Fibroblast of skin of right quadriceps (primary cell): Measurements from ENCODE around the gene CRKL.

Experiments used
- DNase-seq: peaks from one replicate; pipeline ENCODE4 v3.0.0-alpha.2; 2013

CRKL gene

DNA sequence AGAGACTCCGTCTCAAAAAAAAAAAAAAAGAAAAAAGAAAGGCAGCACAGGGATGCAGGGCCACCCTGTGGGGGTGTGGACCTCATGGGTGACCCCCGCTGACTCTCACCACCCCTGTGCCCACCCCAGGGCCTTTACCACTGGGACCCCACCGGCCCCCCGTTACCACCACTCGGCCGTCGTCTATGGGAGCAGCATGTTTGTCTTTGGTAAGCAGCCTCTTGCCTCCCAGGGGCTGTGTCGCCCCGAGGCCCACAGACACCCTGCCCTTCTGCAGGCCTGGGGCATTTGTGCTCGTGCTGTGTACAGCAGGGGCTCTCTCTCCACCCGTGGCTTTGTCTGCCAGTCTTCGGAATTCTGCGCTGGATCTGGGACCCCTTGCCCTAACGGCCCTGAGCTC, 70.2 kb downstream of the CRKL start:
- DNase-seq = no peak

DNA sequence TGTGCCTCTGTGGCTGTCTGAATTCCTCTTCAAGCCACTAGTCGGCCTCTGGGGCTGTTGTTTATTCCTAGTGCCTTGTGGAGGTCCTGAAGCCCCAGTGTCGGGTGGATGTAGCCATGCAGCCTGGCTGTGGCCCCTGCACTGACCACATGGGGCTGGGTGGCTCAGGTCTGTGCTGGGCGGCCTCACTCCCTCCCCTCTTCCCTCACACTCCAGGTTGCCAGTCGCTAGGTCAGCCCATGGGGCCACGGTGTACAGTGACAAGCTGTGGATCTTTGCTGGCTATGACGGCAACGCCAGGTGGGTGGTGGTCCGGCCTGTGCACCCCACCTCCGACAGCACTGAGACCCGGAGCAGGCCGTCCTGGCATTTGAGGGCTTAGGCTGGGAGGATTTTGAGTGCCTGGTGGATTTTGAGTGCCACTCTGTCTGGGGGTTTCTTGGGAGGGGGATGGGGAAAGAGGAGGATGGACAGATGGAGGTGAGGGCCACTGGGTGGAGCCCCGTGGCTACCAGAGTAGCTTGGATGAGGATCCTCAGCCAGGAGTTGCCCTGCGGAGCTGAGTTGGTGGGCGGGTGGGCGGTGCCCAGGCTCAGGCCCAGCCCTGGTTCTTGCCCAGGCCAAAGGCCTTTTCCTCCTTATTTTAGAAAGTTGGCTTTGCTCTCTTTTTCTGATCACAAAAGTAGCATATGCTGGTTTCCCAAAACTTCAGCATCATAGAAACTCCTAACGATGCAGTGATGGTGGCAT, 71.5 kb downstream of the CRKL start:
- DNase-seq = no peak

- peak; percentile 29 for DNase-seq
Observed at GRCh38 chr22:20989323-20990138, 72.3 kb downstream of the CRKL start.

GRCh38 chr22:20990184-20991180, 73.3 kb downstream of the CRKL start:
- no peak for DNase-seq

- DNase-seq = no peak
Observed at GRCh38 chr22:20991252-20992055, 74.2 kb downstream of the CRKL start.

DNA sequence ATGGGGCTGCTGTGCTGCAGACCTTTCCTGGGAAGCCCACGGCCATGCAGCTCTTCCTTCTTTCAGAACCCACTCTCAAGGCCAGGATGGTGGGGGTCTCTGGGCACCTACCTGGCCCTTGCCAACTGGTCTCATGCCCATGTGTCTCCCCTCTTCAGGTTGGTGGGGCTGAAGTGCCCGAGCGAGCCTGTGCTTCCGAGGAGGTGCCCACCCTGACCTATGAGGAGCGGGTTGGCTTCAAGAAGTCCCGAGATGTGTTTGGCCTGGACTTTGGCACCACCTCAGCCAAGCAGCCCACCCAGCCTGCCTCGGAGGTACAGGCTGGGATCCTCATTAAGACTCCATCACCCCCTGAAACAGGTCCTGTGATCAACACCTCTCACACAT, 74.8 kb downstream of the CRKL start:
- DNase-seq = no peak

DNA sequence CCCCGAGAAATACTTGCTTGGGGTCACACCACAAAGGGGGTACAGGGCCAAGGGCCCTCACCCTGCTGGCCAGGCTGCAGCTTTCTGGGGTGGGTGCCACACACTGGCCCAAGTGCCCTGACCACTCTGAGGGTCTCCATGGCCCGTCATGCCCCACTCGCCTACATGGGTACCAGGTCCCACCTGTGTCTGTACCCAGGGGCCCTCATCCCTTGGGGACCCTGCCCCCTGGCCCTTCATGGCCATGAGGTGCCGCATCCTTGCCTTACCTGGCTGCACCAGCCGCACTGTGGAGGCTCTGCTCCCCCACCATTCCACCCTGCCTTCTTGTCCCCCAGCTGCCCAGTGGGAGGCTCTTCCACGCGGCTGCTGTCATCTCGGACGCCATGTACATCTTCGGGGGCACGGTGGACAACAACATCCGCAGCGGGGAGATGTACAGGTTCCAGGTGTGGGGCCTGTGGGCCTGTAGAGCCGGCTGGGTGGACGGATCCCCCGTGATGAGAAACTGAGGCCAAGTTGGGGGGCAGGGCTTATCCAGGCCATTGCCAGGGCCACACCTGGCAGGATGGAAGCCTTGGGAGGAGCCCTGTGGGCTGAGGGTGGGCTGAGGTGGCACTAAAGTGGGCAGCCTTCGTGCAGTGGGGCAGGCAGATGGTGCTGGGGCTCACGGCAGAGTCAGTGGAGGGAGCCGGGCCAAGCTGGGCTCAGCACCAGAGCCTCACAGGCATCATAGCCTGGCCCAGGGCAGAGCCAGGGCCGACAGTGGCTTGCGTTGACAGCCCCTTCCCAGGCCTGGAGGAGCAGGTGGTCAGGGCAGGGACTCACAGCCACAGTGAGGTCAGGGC, 75.5 kb downstream of the CRKL start:
- no peak for DNase-seq

GRCh38 chr22:20993304-20994127, 76.3 kb downstream of the CRKL start:
- DNase-seq = no peak

GRCh38 chr22:20994128-20994901, 77.1 kb downstream of the CRKL start:
- no peak for DNase-seq

GRCh38 chr22:20994902-20995241, 77.7 kb downstream of the CRKL start:
- DNase-seq = no peak

DNA sequence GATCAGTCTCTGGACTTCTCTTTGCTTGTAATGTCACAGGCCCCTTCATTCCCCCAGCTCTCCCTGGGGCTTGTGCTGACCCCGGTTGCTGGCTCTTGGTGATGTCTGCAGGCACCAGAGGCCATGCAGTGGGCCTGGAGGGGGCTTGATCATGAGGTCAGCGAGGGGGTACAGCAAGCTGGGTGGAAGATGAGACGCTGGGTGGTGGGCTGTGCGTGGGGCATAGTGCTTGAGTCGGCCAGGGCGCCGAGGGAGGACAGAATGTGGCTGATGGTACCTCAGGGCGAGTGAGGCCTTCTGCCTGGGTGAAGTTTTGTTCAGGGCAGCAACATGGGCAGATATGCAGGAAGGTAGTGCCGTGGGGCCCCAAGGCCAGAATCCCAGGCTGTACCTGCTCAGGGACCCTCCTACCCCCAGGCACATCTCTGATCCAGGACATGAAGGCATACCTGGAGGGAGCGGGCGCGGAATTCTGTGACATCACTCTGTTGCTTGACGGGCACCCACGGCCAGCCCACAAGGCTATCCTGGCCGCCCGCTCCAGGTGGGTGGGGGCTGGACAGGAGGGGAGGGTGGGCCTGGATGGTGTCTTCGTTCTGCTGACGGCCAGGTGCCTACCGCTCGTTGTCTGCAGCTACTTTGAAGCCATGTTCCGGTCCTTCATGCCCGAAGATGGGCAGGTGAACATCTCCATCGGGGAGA, 78.3 kb downstream of the CRKL start:
- DNase-seq = no peak

- DNase-seq = no peak
Observed at GRCh38 chr22:20996031-20996410, 78.8 kb downstream of the CRKL start.

DNA sequence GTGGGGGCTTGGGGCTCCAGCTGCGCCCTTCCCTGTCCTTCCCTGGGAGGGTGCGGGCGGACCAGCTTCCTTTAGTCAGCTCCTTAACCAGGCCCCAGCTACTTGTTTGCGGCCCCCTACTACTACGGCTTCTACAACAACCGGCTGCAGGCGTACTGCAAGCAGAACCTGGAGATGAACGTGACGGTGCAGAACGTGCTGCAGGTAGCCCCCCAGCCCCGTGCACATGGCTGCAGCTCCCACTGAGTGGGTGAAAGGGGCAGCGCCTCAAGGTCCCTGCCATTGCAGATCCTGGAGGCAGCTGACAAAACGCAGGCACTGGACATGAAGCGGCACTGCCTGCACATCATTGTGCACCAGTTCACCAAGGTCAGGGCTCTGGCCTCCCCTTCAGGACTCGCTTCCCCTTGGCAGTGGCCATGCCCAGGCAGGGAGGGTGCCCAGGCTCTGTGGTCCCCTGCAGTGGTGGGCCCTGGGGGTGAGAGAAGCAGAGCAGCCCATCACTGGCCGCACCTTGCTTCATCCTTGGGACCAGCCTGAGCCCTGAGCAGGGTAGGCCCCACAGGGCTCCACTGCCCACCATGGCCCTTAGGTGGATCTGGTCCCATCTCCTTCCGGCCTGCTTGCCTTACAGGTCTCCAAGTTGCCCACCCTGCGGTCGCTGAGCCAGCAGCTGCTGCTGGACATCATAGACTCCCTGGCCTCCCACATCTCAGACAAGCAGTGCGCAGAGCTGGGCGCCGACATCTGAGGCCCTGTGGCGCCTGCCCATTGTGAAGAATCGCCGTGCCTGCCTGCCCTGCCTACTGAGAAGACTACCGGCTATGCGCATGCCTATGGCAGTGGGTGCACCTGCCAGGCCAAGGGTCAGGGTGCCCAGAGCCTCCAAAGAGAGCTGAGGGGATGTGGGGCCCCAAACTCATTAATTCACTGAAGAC, 79.7 kb downstream of the CRKL start:
- no peak for DNase-seq

GRCh38 chr22:20997536-20998257, 80.5 kb downstream of the CRKL start:
- DNase-seq = no peak

DNA sequence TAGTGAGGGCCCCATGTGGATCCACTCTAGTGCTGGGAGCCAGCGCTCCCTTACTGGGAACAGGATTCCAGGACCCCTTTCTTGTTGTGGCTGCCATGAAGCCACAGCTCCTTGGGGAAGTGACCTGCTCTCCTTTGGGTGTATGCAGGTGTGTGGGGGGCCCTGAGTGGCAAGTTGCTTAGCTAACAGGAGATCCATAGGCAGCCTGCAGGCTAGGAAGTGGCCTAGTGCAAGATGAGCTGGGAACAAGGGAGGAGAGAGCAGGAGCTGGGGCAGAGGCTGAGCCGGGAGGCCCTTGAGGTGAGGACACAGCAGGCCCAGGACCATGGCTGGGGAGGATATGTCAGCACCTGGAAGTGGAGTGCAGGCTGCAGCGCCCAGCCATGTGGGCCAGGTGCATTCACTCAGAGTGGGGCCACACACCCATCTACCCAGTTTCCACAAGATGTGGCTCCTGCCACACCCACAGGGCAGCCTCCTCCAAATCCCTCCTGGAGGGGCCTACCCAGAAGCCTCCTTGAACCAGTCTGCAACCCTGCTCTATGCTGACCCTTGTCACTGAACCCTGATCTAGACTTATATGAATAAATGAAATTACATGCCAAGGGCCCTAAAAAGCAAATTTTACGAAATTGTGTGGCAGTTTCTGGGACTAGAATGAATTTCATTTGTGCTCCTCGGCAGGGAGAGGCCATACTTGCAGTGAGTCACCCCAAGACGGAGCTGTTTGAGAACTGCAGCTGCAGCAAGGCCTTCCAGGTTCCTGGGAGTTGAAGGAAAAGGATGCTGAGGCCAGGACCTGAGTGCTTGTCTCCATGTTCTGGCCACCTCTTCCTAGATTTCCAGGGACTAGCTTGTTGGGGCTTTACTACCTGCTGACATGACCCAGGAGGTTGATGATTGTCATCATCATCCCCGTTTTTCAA, 81.5 kb downstream of the CRKL start:
- DNase-seq = no peak
